Measurements from ENCODE around the gene SSR3.

Gene SSR3

GRCh38 chr3:156552973-156553372 lies 1.9 kb downstream of the SSR3 start (continued):
- TF ChIP-seq REPIN1 (tag by site-specific recombination; IDR thresholded peaks at IDR 0.05; ENCODE audit: low read depth) (no peak), ZBTB8A (tag by site-specific recombination; IDR thresholded peaks at IDR 0.05) (no peak), PRDM4 (tag by site-specific recombination; IDR thresholded peaks at IDR 0.05) (no peak), ZNF585B (tag by site-specific recombination; IDR thresholded peaks at IDR 0.05) (no peak)

DNA sequence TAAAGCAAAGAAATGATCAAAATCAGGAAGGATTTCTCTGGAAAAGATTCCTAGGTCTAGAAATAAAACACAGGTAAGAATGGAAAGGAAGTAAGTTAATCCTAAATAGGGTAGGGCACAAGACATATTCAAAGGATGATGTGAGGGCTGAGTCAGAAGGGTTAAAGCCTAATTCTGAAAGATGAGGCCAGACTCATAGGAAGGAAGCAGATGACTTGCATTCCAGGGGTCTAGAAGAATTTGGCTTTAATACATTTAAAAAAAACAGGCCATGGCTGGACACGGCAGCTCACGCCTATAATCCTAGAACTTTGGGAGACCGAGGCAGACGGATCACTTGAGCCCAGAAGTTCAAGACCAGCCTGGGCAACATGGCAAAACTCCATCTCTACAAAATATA lies 3.2 kb downstream of the SSR3 start:
- Histone ChIP-seq H3K9me3 (ENCODE audit: control insufficient read depth, insufficient read depth, low read depth, low read length) (no peaks in the 10 kb centered on the region), H3K4me1 (ENCODE audit: control insufficient read depth, insufficient read depth, low read length) (no peaks in the 10 kb centered on the region), H3K27ac (ENCODE audit: extremely low read depth, low read depth, low read length) (no peak overlapping the region), H3K4me3 (ENCODE audit: low read depth, low read length) (no peak overlapping the region), H3K36me3 (ENCODE audit: control insufficient read depth in 2 of 2, insufficient read depth in 1 of 2, low read length in 2 of 2) (peaks cover 0 to 65% of the 10 kb centered on the region in 2 experiments; a peak in 1 of 3 replicates)
- TF ChIP-seq ZNF114 (tag by site-specific recombination; IDR thresholded peaks at IDR 0.05) (no peak), ZNF121 (tag by site-specific recombination; IDR thresholded peaks at IDR 0.05) (no peak), GLI2 (tag by site-specific recombination; IDR thresholded peaks at IDR 0.05; ENCODE audit: borderline replicate concordance, low read depth) (no peak), ZNF426 (tag by site-specific recombination; IDR thresholded peaks at IDR 0.05) (no peak), OSR2 (tag by site-specific recombination; IDR thresholded peaks at IDR 0.05) (no peak), ZNF112 (tag by site-specific recombination; IDR thresholded peaks at IDR 0.05) (no peak), HOXD13 (CRISPR knock-in tag; IDR thresholded peaks at IDR 0.05; ENCODE audit: borderline replicate concordance) (no peak), ZNF174 (tag by site-specific recombination; IDR thresholded peaks at IDR 0.05) (no peak), ZNF585B (tag by site-specific recombination; IDR thresholded peaks at IDR 0.05) (no peak), CTCF (tag by site-specific recombination; IDR thresholded peaks at IDR 0.05) (no peak), ZBTB20 (tag by site-specific recombination; IDR thresholded peaks at IDR 0.05) (no peak)
- ChIA-PET CTCF (no interaction called here), POLR2A (no interaction called here)

- no peak overlapping the region for H3K4me3 ChIP-seq (ENCODE audit: low read depth, low read length)
- ChIA-PET POLR2A (no interaction called here), CTCF (interaction anchor here (0.7 kb wide), 1 partner anchor 388 kb away, joined by 3 read pairs; no protein-coding TSS in a partner anchor)
- H3K4me1 ChIP-seq (ENCODE audit: control insufficient read depth, insufficient read depth, low read length) = no peaks in the 10 kb centered on the region
- H3K27ac ChIP-seq (ENCODE audit: extremely low read depth, low read depth, low read length) = no peak overlapping the region
- H3K36me3 ChIP-seq (ENCODE audit: control insufficient read depth in 2 of 2, insufficient read depth in 1 of 2, low read length in 2 of 2) = peaks cover 0 to 70% of the 10 kb centered on the region in 2 experiments; a peak in 1 of 3 replicates
- TF ChIP-seq ZNF560 (tag by site-specific recombination; IDR thresholded peaks at IDR 0.05; ENCODE audit: borderline replicate concordance) (no peak), ZNF280C (tag by site-specific recombination; IDR thresholded peaks at IDR 0.05) (no peak)
- H3K9me3 ChIP-seq (ENCODE audit: control insufficient read depth, insufficient read depth, low read depth, low read length) = no peaks in the 10 kb centered on the region
Measured at GRCh38 chr3:156551261-156551660, 3.7 kb downstream of the SSR3 start.
